Ureter (tissue), 1 donor: ENCODE results near the gene CEP97. TPM values are rescaled to one million over a fixed set of nuclear protein-coding genes. Genes with fewer than 3 reads are reported as not detected.
"Not testable (repeated sequence)": the region's sequence is repeated elsewhere in the genome, so short reads cannot be mapped to it uniquely, and the experiment has no call there.

ENCODE experiments used
- DNase-seq: peaks from one replicate; pipeline ENCODE4 v3.0.0-alpha.2; 2020; ENCODE audit warnings: low spot score
- total RNA-seq: library from RNA; stranded (reverse); gene quantifications from one replicate; pipeline ENCODE4 v1.2.4, GENCODE V29; 2023
- donor health status: DM: yes; HTN: yes; CAD: no.

The CEP97 gene, protein sequence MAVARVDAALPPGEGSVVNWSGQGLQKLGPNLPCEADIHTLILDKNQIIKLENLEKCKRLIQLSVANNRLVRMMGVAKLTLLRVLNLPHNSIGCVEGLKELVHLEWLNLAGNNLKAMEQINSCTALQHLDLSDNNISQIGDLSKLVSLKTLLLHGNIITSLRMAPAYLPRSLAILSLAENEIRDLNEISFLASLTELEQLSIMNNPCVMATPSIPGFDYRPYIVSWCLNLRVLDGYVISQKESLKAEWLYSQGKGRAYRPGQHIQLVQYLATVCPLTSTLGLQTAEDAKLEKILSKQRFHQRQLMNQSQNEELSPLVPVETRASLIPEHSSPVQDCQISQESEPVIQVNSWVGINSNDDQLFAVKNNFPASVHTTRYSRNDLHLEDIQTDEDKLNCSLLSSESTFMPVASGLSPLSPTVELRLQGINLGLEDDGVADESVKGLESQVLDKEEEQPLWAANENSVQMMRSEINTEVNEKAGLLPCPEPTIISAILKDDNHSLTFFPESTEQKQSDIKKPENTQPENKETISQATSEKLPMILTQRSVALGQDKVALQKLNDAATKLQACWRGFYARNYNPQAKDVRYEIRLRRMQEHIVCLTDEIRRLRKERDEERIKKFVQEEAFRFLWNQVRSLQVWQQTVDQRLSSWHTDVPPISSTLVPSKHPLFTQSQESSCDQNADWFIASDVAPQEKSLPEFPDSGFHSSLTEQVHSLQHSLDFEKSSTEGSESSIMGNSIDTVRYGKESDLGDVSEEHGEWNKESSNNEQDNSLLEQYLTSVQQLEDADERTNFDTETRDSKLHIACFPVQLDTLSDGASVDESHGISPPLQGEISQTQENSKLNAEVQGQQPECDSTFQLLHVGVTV
- 9.1 TPM for total RNA-seq

DNA sequence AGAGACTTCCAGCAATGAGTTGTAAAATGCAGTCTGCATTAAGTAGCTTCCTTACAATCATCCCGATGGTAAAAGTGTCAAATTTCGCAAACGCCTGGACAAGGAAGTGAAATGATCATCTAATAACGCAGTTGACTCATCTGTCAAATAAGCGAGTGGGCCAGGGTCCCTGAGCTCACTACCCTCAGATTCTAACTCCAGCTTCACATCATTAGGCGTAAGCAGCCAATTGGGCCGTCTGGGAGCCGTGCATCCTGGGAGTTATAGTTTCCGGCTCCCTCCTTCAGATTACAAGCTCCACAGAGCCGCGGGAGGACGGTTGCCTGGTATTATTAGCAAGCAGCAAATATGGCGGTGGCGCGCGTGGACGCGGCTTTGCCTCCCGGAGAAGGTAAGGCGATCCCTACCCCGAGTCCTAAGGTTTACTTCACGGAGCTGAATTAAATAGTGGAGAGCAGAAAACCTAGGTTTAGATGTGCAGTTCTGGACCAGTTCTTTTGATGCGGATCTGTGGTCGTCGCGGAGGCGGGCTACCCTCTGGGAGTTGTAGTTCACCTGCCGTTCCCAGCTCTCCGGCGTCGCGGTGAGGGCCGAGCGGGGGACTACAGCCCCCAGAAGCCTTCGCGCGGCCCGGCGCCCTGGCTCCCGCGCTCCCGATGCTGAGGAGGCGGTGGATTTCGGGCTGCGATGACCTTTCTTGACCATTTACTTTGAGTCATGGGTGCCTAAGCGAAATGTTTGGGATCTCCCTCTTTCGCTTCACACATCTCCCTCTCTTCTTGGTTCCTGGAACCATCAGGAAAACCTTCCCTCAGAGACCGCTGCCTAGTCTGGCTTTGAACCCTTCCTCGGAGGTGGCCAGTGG lies at the start of gene CEP97:
Gene CEP97 (plus strand): TSS at position 286 of the 865 bp plus-strand sequence. CDS start 63 bp downstream, at position 349.
- peak; percentile 90 for DNase-seq

DNA sequence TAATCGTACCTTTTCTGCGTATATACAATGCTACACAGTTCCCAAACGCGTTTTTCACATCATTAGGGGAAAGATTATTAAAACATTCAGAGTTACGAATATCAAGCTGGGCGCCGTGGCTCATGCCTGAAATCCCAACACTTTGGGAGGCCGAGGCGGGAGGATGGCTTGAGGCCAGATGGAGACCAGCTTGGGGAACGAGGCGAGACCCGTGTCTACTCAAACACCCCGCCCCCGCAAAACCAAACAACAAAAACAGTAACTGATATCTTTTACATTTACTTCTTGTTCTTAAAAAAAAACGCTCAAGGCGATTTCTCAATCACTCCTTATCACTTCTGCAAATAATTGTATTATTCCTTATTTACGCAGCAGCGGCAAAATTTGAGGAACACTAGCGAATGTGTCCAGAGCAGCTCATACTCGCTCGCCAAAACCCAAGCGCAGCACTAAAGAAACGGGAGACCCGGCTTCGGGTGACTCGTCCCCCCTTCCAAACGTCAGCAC lies 48.7 kb upstream of the CEP97 start:
- peak; percentile 46 for DNase-seq

DNA sequence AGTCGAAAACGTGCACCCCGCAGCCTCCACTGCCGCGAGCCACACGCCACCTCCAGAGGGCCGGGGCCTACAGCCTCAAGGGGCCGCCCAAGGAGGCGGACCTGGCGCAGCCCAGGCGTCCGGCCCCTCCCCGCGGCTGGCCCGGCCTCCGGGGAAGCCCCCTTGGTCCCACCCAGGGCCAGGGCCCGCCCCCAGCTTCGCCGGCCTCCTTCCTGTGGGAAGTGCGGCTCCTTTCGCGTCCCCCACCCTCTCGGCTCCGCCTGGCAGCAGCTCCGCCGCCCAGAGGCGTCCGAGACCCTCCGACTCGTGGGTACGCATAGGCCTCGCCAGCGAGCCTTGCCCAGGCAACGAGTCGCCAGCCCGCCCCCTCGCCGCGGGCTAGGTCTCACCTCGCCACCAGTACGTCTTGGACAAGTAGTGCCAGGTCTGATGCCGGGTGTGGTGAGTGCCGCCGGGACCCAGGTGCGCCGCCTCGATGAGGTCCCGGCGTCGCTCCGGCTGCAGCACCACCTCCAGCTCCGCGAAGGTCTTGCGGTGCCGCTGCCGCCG lies 48.1 kb upstream of the CEP97 start:
- peak; percentile 96 for DNase-seq

DNA sequence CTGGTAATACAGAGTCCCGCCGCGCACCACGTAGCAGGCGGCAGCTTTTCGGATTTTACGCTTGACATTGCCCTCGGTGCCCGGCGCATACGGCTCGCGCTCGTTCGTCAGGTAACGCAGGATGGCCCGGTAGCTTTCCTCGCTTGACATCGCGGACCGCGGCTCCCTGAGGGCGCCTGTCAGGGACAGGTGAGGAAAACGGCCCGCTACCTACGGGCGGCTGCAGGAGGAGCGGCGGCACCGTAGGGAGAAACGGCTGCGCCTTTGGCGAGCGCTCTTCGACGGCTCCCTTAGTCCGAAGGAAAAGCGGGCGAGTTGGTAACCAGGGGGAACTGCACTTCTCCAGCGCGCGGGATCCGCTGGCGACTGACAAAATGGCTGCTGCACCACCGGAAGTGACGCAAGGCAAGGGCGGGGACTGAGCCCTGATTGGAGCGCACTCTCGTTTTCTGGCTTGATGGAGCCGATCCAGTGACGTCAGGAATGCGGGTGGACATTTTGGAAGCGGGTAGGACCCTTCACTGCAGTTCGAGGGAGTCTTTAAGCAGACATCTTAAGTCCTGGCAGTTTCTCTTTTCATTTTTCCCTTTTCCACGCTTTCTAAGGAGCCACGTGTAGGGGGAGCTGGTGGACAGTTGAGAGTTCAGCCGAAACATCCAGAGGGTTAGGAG lies 47.5 kb upstream of the CEP97 start, which contains the start of gene ZBTB11:
Gene ZBTB11 (minus strand): TSS at position 368 of the 671 bp plus-strand sequence. CDS start 218 bp downstream, at position 150.
- DNase-seq: peak; percentile 100

DNA sequence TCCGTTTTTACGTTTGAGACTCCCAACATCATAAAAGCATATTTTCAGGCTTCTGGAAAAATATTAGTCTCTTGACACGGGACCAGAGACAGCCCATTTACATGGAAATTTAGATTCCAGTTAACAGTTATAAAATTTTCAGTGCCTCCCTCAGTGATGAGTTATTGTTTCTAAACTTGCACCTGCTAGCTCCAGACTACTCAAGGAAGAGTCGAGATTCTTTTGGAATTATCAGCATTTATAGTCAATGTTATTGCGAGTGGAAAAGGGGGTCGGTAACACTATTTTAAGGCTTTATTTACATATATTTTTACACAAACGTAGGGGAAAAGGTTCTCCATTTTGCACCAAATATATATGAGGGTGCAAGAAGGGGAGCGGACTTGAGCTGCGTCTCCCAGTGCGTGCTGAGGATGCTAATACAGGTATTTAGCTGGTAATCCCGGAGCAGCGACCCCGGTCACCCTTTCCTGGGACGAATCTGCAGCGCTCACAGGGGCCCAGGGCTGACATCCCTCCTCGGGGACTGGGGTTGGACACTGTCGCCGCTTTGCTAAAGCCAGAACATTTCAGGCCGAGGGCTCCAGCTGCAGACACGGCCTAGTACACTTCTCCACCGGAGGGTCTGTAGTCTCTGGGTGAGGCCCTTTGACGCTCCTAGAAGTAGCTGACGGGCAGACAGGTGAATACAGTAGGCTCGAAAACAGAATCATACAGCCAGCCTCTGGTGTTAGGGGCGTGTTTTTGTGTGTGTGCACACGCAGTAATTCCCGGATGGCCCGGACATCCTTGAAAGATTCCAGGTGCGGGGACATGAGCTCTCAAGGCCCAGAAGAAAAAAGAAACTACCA lies 46.8 kb upstream of the CEP97 start:
- DNase-seq: peak; percentile 48

DNA sequence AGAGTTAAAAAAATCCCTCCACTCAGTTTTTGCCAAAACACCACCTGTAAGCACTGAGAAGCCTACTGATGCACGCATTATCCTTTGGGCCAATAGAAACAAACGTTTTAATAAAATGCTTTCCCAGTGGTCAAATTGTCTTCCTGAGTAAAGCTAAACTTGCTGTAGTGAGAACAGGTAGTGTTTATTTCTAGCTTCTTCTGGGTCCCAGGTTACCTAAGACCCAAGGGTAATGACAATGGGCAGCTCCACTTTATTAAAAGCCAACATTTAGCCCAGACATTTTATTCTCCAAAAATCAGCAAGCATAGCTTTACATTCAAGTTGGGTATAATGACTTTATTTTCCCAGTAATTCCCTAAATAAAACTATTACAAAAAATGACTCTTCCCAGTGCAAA lies 45.6 kb upstream of the CEP97 start:
- DNase-seq: not testable (repeated sequence)

DNA sequence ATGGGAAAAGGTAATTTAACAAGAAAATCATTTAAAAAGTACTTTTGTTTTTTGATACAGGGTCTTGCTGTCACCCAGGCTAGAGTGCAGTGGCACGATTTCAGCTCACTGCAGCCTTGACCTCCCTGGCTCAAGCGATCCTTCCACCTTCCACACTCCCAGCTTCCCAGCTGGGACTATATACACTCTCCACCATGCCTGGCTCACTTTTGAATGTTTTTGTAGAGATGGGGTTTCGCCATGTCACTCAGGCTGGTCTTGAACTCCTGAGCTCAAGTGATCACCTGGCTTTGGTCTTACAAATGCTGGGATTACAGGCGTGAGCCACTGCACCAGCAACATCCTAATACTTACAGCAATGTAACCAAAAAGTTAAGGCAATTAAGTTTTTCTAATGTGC lies 43.9 kb upstream of the CEP97 start:
- DNase-seq: no peak

DNA sequence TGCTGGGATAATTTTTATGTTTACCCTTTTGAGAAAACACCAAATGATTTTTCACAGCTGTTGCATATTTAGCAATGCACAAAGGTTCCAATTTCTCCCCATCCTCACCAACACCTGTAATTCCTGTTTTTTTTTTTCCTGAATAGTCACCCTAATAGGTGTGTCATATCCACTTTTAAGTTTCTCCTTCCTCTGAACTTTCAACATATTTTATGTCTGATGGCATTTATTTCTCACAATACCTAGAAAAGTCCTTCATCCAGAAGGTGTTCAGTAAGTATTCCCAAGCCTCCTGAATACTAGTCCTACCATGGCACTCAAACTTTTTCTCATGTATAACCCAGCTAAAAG lies 39.4 kb upstream of the CEP97 start:
- no peak for DNase-seq

DNA sequence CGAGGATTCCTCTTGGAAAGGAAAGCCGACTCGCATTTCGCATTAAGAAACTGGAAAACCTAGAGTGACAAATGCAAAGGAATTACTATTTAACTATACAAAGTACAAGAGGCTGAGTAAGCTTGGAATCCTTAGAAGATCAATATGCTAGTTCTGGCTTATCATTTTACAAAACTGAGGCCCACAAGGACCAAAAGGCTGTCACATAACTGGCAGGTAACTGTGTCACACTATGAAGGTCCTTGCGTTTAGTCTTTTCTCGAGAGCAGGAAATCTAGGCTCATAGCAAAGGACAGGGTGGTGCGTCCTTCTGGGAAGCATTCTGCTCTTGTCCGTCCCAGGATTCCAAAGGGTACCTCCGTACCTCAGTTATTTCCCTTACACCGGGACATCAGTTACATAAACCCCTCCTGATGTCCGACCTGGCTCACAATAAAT lies 38.5 kb upstream of the CEP97 start:
- no peak for DNase-seq

DNA sequence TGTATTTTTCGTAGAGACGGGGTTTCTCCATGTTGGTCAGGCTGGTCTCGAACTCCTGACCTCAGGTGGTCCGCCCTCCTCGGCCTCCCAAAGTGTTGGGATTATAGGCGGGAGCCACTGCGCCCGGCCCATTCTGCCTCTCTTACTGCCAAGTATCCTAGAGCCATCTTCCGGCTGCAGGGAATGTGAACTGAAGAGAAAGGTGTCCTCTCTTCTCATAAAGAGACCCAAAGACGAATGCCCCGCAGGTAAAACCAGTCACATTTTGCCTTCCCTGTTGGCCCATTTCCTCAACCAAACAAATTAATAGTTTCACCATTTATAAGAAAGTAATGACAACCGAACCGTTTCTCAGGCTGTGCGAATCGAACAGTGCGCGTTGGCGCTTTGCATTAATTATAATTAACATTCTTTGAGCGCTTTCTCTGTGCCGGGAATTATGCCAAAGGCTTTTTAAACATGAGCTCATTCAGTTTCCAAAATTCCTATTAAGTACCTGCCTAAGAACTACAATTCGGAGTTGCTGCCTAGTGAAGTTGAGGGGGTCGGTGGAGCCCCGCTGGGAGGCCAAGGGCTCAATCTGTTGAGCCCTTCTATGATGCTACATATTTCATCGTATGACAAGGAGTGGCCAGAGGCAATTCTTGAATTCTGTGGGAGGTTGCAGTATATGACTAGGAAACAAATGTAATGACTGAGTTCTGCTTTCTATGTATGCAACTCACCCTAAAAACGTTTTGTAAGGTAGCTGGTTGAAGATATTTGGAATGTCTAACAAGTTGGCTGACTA lies 37.1 kb upstream of the CEP97 start:
- DNase-seq: peak; percentile 52

DNA sequence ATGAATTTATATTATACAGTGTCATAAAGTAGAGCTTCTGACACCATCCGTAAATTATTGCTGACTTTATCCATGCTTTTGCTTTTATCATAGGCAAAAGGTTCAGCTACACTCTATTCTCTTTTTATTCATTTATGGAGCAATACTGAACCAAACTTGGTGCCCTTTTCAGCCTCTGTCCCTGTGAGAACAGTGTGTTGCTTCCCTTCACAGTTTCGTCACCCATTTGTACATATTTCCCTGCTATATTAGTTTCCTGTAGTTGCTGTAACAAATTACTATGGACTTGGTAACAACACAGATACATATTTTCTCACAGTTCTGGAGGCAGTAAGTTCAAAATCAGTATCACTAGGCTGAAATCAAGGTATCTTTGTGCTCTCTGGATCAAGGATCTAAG lies 35.1 kb upstream of the CEP97 start:
- DNase-seq: no peak

DNA sequence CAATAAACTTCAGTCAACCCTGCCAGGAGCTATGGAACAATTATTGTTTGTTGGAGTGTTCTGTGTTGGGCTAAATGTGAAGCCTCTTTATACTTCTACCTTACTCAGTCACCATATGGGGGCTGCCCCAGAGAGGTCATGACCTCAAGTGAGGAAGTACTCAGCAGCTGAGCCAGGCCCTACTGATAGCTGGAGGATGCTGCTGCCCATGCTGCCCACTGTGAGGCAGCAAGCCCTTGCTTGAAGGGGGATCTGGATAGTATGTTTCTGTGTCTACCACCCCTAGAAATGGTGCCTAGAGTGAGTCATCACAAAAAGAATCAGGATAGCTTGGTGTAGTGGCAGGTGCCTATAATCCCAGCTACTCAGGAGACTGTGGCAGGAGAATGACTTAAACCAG lies 33.4 kb upstream of the CEP97 start:
- no peak for DNase-seq

DNA sequence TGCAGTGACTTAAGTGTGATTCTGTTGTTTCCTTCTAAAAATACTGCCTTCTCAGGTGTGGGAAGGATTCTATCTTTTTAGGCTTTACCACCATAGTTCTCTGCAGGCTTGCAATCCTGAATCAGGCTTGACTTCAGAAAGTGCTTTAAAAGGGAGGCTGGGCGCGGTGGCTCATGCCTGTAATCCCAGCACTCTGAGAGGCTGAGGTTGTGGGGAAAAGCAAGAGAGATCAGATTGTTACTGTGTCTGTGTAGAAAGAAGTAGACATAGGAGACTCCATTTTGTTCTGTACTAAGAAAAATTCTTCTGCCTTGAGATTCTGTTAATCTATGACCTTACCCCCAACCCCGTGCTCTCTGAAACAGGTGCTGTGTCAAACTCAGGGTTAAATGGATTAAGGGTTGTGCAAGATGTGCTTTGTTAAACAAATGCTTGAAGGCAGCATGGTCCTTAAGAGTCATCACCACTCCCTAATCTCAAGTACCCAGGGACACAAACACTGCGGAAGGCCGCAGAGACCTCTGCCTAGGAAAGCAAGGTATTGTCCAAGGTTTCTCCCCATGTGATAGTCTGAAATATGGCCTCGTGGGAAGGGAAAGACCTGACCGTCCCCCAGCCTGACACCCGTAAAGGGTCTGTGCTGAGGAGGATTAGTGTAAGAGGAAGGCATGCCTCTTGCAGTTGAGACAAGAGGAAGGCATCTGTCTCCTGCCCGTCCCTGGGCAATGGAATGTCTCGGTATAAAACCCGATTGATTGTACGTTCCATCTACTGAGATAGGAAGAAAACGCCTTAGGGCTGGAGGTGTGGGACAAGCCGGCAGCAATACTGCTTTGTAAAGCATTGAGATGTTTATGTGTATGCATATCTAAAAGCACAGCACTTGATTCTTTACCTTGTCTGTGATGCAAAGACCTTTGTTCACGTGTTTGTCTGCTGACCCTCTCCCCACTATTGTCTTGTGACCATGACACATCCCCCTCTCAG lies 32.4 kb upstream of the CEP97 start:
- DNase-seq: not testable (repeated sequence)

DNA sequence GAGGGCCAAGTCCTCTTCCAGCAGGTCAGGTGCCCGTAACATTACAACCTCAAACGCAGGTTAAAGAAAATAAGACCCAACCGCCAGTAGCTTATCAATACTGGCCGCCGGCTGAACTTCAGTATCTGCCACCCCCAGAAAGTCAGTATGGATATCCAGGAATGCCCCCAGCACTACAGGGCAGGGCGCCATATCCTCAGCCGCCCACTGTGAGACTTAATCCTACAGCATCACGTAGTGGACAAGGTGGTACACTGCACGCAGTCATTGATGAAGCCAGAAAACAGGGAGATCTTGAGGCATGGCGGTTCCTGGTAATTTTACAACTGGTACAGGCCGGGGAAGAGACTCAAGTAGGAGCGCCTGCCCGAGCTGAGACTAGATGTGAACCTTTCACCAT lies 30.9 kb upstream of the CEP97 start:
- not testable (repeated sequence) for DNase-seq

DNA sequence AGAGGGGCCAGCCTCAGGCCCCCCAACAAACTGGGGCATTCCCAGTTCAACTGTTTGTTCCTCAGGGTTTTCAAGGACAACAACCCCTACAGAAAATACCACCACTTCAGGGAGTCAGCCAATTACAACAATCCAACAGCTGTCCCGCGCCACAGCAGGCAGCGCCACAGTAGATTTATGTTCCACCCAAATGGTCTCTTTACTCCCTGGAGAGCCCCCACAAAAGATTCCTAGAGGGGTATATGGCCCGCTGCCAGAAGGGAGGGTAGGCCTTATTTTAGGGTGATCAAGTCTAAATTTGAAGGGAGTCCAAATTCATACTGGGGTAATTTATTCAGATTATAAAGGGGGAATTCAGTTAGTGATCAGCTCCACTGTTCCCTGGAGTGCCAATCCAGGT lies 29.6 kb upstream of the CEP97 start:
- not testable (repeated sequence) for DNase-seq

DNA sequence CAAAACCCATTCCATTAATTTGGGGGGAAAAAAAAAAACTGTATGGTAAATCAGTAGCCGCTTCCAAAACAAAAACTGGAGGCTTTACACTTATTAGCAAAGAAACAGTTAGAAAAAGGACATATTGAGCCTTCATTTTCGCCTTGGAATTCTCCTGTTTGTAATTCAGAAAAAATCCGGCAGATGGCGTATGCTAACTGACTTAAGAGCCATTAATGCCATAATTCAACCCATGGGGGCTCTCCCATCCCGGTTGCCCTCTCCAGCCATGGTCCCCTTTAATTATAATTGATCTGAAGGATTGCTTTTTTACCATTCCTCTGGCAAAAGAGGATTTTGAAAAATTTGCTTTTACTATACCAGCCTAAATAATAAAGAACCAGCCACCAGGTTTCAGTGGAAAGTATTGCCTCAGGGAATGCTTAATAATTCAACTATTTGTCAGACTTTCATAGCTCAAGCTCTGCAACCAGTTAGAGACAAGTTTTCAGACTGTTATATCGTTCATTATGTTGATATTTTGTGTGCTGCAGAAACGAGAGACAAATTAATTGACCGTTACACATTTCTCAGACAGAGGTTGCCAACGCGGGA lies 28.5 kb upstream of the CEP97 start:
- no peak for DNase-seq
